C4-2B (cell line): ENCODE results near the gene DDIAS.

ENCODE experiments used
- H3K27ac ChIP-seq: fragments of 450-650 bp; 2 replicates; pipeline ENCODE4 v1.5.1; 2017
- CTCF ChIP-seq: fragments of 450-650 bp; conservative IDR thresholded peaks from 2 replicates; pipeline ENCODE4 v1.5.1; 2017; ENCODE audit warnings: mild to moderate bottlenecking
- ZFX ChIP-seq: fragments of 450-650 bp; IDR thresholded peaks from 2 replicates; pipeline ENCODE4 v1.6.1; 2017

Gene DDIAS

GRCh38 chr11:82859750-82860149, 41.8 kb upstream of the DDIAS start:
- TF ChIP-seq CTCF = no peak
- no peak for TF ChIP-seq ZFX
- H3K27ac ChIP-seq = no peak overlapping the region

- H3K27ac ChIP-seq = no peak overlapping the region
- TF ChIP-seq ZFX = no peak
- no peak for TF ChIP-seq CTCF
These were observed 39.2 kb upstream of the DDIAS start for GRCh38 chr11:82862379-82862778.

GRCh38 chr11:82863209-82863608, 38.3 kb upstream of the DDIAS start:
- no peak overlapping the region for H3K27ac ChIP-seq
- TF ChIP-seq ZFX (no peak), CTCF (no peak)

GRCh38 chr11:82864268-82864667, 37.3 kb upstream of the DDIAS start:
- H3K27ac ChIP-seq = no peak overlapping the region
- TF ChIP-seq ZFX = no peak
- peak; percentile 90 for TF ChIP-seq CTCF

- TF ChIP-seq ZFX (no peak), CTCF (no peak)
- no peak overlapping the region for H3K27ac ChIP-seq
These were observed 35.7 kb upstream of the DDIAS start for GRCh38 chr11:82865841-82866240.

GRCh38 chr11:82867495-82868082, 33.9 kb upstream of the DDIAS start:
- peak; percentile 89 for TF ChIP-seq CTCF
- TF ChIP-seq ZFX = no peak
- H3K27ac ChIP-seq = no peak overlapping the region

GRCh38 chr11:82869657-82870056, 31.9 kb upstream of the DDIAS start:
- TF ChIP-seq ZFX (no peak), CTCF (no peak)

More at GRCh38 chr11:82869657-82870056, 31.9 kb upstream of the DDIAS start:
- no peak overlapping the region for H3K27ac ChIP-seq
